ENCODE results near the gene P4HA2. TPM values are rescaled to one million over a fixed set of nuclear protein-coding genes. Genes with fewer than 3 reads are reported as not detected.

P4HA2 gene
- total RNA-seq, 2 donors from 2014 or later, result 15.1 to 19.6 TPM

DNA sequence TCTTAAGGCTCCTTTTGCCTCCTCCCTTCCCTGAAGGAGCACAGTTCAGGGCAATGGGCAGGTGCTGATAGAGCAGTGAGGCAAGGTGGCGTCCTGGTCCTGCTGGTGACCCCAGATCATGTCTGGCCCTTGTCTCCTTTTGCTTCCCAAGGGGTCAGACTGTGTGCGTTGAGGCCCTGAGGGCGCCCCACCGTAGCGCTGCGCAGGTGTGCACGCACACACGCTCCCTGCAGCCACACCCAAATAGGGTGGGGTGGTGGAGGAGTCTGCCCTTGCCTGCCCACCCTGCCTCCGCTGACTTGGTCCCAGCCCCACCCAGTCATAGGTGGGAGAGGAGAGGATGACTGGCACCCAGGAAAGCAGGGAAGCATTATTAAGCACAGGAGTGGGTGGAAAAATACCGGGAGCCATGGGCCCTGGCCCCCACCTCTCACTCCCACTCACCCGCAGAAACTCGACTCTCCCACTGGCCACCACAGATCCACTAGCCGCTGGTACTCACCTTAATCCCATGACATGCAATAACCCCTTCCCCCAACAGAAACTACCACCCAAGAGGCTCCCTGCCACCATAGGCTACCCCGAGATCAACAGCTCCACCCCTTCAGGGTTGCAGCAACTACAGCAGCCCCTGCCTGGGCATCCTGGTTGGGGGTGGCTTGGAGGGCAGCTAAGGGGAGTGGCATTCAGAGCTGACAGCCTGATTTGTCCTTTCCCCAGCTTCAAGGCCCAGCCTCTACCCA lies 46.6 kb upstream of the P4HA2 start:
- no peaks in the 10 kb centered on the region for H3K4me1 ChIP-seq (ENCODE audit: control insufficient read depth, insufficient read depth, low read length)
- no peak overlapping the region for H3K9ac ChIP-seq (ENCODE audit: extremely low read depth, low read length, poor library complexity, severe bottlenecking)
- H3K9me3 ChIP-seq (ENCODE audit: control insufficient read depth, low read length), result no peaks in the 10 kb centered on the region
- H3K36me3 ChIP-seq (ENCODE audit: control insufficient read depth, insufficient read depth, low read length), result no peaks in the 10 kb centered on the region
- H3K27ac ChIP-seq (ENCODE audit: low read depth, low read length), result no peak overlapping the region
- Mint-ChIP-seq H3K9me3 (no peaks in the 10 kb centered on the region), H3K4me1 (peaks cover 4% of the 10 kb centered on the region), H3K36me3 (ENCODE audit: low read depth) (no peaks in the 10 kb centered on the region), H3K4me3 (no peak overlapping the region), H3K27me3 (ENCODE audit: insufficient read depth) (peaks cover 2% of the 10 kb centered on the region), H3K27ac (no peak overlapping the region)
- no peak for TF ChIP-seq CTCF (conservative IDR thresholded peaks at IDR 0.05)
- peak; percentile 62 for DNase-seq
- no peaks in the 10 kb centered on the region for H3K27me3 ChIP-seq (ENCODE audit: control insufficient read depth, insufficient read depth, low read length, poor library complexity, severe bottlenecking)
- WGBS, 2 experiments (ENCODE audit: insufficient coverage in 1 of 2, insufficient read length in 1 of 2), result 95 to 99% methylated on average over 8 to 14 of the region's 14 CpGs
- H3K4me3 ChIP-seq (ENCODE audit: low read length), result no peak overlapping the region

DNA sequence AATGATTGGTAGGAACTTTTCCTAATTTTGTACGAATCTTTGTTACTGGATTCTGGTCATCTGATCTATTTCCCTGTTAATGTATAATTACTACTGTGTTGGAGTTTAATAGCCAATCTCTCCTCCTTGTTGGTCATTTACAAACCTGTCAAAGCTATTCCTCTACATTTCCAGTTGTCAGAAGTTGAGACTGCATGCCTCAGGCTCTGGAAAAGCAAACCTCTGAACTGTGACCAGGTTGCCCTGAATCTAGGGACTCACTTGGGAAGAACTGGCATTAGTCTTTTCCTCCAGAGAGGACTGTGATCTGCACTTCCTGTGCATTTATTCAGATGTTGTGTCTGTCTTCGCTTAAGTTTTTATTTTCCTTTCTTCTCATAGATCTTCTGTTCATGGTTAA lies 46.0 kb upstream of the P4HA2 start:
- Histone ChIP-seq H3K36me3 (ENCODE audit: control insufficient read depth, insufficient read depth, low read length) (no peaks in the 10 kb centered on the region), H3K27me3 (ENCODE audit: control insufficient read depth, insufficient read depth, low read length, poor library complexity, severe bottlenecking) (no peaks in the 10 kb centered on the region), H3K9me3 (ENCODE audit: control insufficient read depth, low read length) (no peaks in the 10 kb centered on the region), H3K4me3 (ENCODE audit: low read length) (no peak overlapping the region), H3K4me1 (ENCODE audit: control insufficient read depth, insufficient read depth, low read length) (no peaks in the 10 kb centered on the region), H3K27ac (ENCODE audit: low read depth, low read length) (no peak overlapping the region), H3K9ac (ENCODE audit: extremely low read depth, low read length, poor library complexity, severe bottlenecking) (no peak overlapping the region)
- no peak for DNase-seq
- WGBS, 2 experiments (ENCODE audit: insufficient coverage in 1 of 2, insufficient read length in 1 of 2), result 83 to 92% methylated on average over 2 of the region's 2 CpGs
- H3K4me3 Mint-ChIP-seq, result no peak overlapping the region
- H3K27ac Mint-ChIP-seq, result no peak overlapping the region
- H3K9me3 Mint-ChIP-seq, result no peaks in the 10 kb centered on the region
- peaks cover 4% of the 10 kb centered on the region for H3K4me1 Mint-ChIP-seq
- no peak for TF ChIP-seq CTCF (conservative IDR thresholded peaks at IDR 0.05)
- peaks cover 2% of the 10 kb centered on the region for H3K27me3 Mint-ChIP-seq (ENCODE audit: insufficient read depth)
- no peaks in the 10 kb centered on the region for H3K36me3 Mint-ChIP-seq (ENCODE audit: low read depth)

DNA sequence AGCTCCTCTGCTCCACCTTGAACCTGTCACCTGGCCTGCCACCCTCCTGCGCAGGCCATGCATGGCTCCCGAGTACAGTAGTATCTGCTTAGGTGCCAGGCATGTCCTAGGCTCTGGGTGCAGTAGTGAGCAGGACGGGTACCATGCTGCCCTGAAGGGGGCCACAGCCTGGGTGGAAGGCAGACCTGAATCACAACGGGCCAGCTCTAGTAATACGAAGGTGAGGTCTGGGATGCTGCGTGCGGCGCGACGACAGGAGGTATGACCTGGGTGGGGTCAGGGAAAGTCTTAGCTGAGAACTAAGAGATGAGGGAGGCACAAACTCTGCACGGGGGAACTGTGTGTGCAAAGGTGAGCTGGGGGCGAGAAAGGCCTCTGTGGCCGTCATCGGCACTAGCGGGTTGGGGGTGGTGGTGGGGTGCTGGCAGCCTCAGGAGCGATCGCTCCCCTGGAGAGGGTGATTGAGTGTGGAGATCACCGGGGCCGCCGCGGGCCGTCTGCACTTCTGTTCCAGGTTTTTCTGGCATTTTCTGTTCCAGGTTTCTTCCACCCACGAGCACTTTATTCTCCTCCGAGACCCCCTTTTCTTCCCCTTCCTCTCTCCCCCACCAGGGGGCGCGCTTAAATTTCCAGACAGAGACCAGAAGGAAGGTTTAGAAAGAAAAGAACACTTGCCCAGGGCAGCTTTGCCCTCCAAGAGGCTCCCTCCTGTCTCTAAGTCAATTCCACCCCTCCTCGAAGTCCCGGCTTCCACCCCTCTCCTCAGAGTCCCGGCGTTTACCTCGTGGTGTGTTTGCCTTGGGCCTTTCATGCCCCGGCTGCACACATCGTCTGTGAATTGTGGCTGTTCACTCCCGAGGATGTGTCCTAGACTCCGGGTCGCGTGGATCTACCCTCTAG lies 44.9 kb upstream of the P4HA2 start:
- Mint-ChIP-seq H3K4me3 (no peak overlapping the region), H3K27me3 (ENCODE audit: insufficient read depth) (peaks cover 2% of the 10 kb centered on the region), H3K4me1 (no peaks in the 10 kb centered on the region), H3K27ac (no peak overlapping the region), H3K36me3 (ENCODE audit: low read depth) (no peaks in the 10 kb centered on the region), H3K9me3 (no peaks in the 10 kb centered on the region)
- Histone ChIP-seq H3K27ac (ENCODE audit: low read depth, low read length) (no peak overlapping the region), H3K9me3 (ENCODE audit: control insufficient read depth, low read length) (no peaks in the 10 kb centered on the region), H3K27me3 (ENCODE audit: control insufficient read depth, insufficient read depth, low read length, poor library complexity, severe bottlenecking) (no peaks in the 10 kb centered on the region), H3K36me3 (ENCODE audit: control insufficient read depth, insufficient read depth, low read length) (no peaks in the 10 kb centered on the region), H3K4me3 (ENCODE audit: low read length) (no peak overlapping the region), H3K9ac (ENCODE audit: extremely low read depth, low read length, poor library complexity, severe bottlenecking) (no peak overlapping the region), H3K4me1 (ENCODE audit: control insufficient read depth, insufficient read depth, low read length) (no peaks in the 10 kb centered on the region)
- 65 to 68% methylated on average over 9 to 37 of the region's 37 CpGs for WGBS, 2 experiments (ENCODE audit: insufficient coverage in 1 of 2, insufficient read length in 1 of 2)
- DNase-seq, result peak; percentile 96
- peak; percentile 88 for TF ChIP-seq CTCF (conservative IDR thresholded peaks at IDR 0.05)

Data from endodermal cell (in vitro differentiated cells).